ENCODE data around the gene SMYD3.

DNA sequence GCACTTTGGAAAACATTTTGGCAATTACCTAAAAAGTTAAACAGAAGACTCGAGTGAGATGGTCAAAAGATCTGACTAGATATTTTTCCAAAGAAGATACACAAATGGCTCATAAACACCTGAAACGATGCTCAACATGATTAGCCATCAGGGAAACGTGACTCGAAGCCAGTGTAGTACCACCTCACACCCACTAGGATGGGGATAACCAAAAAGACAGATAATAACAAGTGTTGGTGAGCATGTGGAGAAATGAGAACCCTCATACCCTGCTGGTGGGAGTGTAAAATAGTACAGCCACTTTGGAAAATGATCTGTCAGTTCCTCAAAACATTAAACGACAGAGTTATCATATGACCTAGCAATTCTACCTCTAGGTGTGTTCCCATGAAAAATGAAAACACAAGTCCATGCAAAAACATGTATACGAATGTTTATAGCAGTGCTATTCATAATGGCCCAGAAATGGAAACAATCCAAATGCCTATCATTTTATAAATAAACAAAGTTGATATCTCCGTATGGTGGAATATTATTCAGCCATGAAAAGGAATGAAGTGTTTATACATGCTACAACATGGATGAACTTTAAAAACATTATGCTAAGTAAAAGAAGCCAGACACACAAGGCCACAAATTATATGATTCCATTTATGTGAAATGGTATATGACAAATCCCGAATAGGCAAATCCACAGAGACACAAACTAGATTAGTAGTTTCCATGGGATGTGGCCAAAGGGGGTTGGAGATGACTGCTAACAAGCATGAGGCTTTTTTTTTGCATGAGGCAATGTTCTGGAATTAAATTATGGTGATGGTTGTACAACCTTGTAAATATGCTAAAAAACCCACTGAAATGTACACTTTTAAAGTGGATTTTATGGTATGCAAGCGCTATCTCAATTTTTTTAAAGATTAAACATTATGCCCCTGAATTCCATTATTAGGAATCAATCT lies 727.0 kb downstream of the SMYD3 start:
- TF ChIP-seq CTCF (conservative IDR thresholded peaks at IDR 0.05; ENCODE audit: low read length), result peak; percentile 33; the same call in 1 of the 2 replicates
- no peak for TF ChIP-seq EZH2phosphoT487 (IDR thresholded peaks at IDR 0.05; ENCODE audit: borderline replicate concordance)

Measured in Loucy (cell line).